NT2/D1 (cell line): ENCODE results near the gene LDLRAD3.

ENCODE experiments used
- SUZ12 ChIP-seq: IDR thresholded peaks from 2 replicates; pipeline ENCODE4 v1.6.1; 2011; ENCODE audit not compliant: insufficient read length, insufficient read depth; ENCODE audit errors: extremely low read depth
- YY1 ChIP-seq: IDR thresholded peaks from 2 replicates; pipeline ENCODE4 v1.6.1; 2011; ENCODE audit not compliant: insufficient read length, insufficient read depth

DNA sequence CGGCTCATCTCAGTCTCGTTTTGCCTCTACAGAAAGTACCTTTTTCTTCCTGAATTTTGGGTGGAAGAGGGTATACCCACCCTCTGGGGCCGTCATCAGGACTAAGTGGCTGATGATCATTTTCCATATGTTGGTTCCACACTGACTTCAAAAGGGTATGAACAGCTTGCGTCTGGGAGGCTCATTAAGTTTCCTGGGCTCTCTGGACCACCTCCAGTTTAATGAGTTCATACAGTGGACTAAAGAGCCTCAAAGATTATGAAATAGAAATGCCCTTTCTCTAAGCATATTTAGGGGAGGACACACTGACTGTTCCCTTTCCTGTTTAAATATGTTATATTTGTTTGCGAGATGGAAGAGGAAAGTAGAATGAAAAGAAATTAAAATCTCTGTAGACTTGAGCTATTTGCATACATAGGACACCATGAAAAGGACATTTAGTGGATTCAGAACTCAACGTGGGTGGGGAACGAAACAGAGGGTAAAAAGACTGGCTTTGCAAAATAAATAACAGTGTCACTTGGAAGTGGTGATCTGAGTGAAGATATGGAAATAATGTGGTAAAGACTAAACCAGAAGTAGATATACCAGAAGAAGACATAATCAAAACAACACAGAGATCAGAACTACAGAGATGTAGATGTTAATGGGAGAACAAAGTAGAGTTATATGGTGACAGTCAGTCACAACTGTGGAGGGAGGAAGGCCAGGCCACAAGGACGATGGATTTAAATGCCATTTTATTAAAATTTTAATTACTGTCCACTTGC is 18.7 kb downstream of the LDLRAD3 start:
- TF ChIP-seq YY1 (no peak), SUZ12 (no peak)
